Mucosa of descending colon (tissue), 3 donors: Measurements from ENCODE around the gene SMG7. TPM values are rescaled to one million over a fixed set of nuclear protein-coding genes. Genes with fewer than 3 reads are reported as not detected.

Experiments used
- ATAC-seq: fragments of 200-7000 bp; cut with Tn5 transposase; one replicate; pipeline ENCODE4 v1.9.1; 2020; ENCODE audit warnings: mild to moderate bottlenecking, moderate library complexity
- DNase-seq, 3 donors: peaks; one replicate each; pipeline ENCODE4 v3.0.0-alpha.2; 2020
- H3K36me3 ChIP-seq: fragments of 200-600 bp; one replicate; pipeline ENCODE4 v1.8.0; 2021; ENCODE audit warnings: low read depth, mild to moderate bottlenecking
- H3K4me1 ChIP-seq: fragments of 200-600 bp; one replicate; pipeline ENCODE4 v1.8.0; 2021; ENCODE audit warnings: low read depth, mild to moderate bottlenecking
- H3K4me3 ChIP-seq: fragments of 200-600 bp; one replicate; pipeline ENCODE4 v1.8.0; 2021; ENCODE audit warnings: mild to moderate bottlenecking
- H3K9me3 ChIP-seq: fragments of 200-600 bp; one replicate; pipeline ENCODE4 v1.8.0; 2021; ENCODE audit warnings: mild to moderate bottlenecking
- intact Hi-C, 2 donors: fragments of 100-400 bp; cut with DNase I in 1 of 2; cut with micrococcal nuclease in 1 of 2; formaldehyde crosslinking; loops; one replicate each; pipeline versions ENCODE4 v1.11.0 to v1.11.1; 2022; cut with DNase I, micrococcal nuclease
- total RNA-seq, 3 donors: library from RNA; stranded (reverse); fragmentation: NEBNext Ultra II Directional in 2 of 3; extraction: Animal tissue kit (Norgen Biotek cat#: 25700) in 2 of 3; gene quantifications; one replicate each; pipeline versions ENCODE4 v1.2.1 to v1.2.4, GENCODE V29; 2021 to 2023
- TF ChIP-seq, protein P1 (sequence below): fragments of 200-600 bp; IDR thresholded peaks from one replicate; pipeline ENCODE4 v1.8.0; 2022; ENCODE audit warnings: antibody characterized with exemption, mild to moderate bottlenecking
- donor health status: DM: no; HTN: no; CAD: no; lungs with moderate emphysema.
- donor health status: DM: no; HTN: no; CAD: no.
- donor health status: DM: no; HTN: yes; CAD: no.

Gene SMG7
- total RNA-seq, 3 donors from 2014 or later = 62.7 to 69.9 (median 66.4) TPM

DNA sequence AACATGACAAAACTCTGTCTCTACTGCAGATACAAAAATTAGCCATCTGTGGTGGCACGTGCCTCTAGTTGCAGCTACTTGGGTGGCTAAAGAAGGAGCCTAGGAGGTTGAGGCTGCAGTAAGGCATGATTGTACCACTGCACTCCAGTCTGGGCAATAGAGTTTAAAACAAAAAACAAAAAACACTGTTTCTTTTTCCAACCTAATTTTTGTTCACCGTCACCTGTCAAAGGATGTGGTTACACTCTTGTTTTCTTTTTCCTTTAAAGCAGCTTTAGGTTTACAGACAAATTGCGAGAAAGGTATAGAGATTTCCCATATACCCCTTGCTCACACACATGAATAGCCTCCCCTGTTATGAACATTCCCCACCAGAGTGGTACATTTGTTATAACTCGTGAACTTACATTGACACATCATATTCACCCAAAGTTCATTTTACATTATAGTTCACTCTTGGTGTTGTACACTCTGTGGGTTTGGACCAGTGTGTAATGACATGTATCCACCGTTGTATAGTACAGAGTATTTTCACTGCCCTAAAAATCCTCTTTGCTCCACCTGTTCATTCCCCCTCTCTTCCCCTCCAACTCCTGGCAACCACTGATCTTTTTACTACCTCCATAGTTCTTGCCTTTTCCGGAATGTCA lies 26.2 kb downstream of the SMG7 start:
- no peak for DNase-seq
- Histone ChIP-seq H3K36me3 (no peaks in the 10 kb centered on the region), H3K4me3 (no peak overlapping the region), H3K4me1 (peaks cover 7% of the 10 kb centered on the region), H3K9me3 (no peaks in the 10 kb centered on the region)
- intact Hi-C loops = no loop called here
- TF ChIP-seq, protein P1, sequence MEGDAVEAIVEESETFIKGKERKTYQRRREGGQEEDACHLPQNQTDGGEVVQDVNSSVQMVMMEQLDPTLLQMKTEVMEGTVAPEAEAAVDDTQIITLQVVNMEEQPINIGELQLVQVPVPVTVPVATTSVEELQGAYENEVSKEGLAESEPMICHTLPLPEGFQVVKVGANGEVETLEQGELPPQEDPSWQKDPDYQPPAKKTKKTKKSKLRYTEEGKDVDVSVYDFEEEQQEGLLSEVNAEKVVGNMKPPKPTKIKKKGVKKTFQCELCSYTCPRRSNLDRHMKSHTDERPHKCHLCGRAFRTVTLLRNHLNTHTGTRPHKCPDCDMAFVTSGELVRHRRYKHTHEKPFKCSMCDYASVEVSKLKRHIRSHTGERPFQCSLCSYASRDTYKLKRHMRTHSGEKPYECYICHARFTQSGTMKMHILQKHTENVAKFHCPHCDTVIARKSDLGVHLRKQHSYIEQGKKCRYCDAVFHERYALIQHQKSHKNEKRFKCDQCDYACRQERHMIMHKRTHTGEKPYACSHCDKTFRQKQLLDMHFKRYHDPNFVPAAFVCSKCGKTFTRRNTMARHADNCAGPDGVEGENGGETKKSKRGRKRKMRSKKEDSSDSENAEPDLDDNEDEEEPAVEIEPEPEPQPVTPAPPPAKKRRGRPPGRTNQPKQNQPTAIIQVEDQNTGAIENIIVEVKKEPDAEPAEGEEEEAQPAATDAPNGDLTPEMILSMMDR = no peak
- no peak for ATAC-seq

DNA sequence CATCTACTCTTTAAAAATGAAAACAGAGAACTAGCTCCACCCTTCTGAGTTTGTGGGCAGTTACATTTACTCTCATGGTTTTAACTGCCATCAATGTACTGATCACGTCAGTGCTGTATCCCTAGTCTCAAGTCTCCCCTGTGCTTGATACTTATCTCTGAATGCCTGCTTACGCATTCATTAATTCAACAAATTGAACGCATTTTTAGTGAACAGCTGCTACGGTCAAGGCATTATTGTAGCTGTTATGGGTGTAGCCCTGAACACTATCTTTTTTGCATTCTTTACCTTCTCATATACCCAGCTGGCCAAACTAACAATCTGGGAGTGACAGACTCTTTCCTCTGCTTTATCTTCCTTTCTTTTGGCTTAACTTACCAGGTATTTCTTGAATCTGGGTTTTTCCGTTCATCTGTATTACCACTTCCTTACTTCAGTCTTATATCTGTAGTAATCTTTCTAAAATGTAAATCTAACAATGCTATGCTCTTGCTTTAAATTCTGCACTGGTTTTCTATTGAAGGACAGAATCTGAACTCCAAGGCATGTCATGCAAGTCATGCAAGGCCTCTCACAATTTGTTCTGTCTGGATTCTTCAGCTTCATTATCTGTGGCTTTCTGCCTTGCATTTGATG lies 33.3 kb downstream of the SMG7 start:
- Histone ChIP-seq H3K9me3 (no peaks in the 10 kb centered on the region), H3K4me1 (peaks cover 7% of the 10 kb centered on the region), H3K4me3 (no peak overlapping the region), H3K36me3 (no peaks in the 10 kb centered on the region)
- TF ChIP-seq, protein P1 = no peak
- intact Hi-C loops = no loop called here
- DNase-seq (no peak), ATAC-seq (peak; percentile 34)

DNA sequence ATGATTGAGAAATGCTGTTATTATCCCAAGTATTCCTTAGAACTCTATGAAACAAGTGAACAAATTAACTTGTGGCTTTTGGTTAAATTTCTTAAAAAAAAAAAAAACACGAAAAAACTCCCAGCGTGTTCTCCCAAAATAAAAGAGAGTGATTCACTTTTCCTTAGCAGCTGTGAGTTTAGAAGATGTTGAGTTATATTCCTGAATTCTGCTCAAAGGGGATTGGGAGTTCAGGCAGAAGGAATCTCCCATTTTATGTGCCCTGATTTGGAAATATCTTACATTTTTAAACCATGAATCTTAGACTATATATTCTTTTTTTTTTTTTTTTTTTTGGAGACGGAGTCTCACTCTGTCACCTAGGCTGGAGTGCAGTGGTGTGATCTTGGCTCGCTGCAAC lies 34.3 kb downstream of the SMG7 start:
- H3K9me3 ChIP-seq = no peaks in the 10 kb centered on the region
- peaks cover 7% of the 10 kb centered on the region for H3K4me1 ChIP-seq
- TF ChIP-seq, protein P1 = no peak
- no peak for DNase-seq
- H3K36me3 ChIP-seq = no peaks in the 10 kb centered on the region
- intact Hi-C loops = no loop called here
- ATAC-seq = no peak
- no peak overlapping the region for H3K4me3 ChIP-seq

DNA sequence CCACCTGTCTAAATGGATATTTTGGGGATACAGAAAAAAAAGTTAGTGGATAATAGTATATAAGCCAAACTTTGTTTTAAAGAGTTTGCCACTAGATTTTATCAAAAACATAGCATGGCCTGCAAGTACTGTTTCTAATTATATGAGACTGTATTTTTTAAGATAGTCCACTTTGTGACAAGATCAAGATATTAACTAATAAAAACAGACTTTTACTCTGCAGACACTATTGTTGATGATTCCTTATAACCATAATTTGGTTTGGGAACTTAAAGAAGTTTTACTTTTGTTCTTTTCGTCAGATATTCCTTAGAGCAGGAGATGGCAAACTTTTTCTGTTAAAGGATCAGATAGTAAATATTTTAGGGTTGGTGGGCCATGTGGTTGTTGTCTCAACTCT lies 36.4 kb downstream of the SMG7 start:
- ATAC-seq = no peak
- no peak for DNase-seq
- TF ChIP-seq, protein P1 = no peak
- H3K4me3 ChIP-seq = no peak overlapping the region
- H3K36me3 ChIP-seq = no peaks in the 10 kb centered on the region
- no peaks in the 10 kb centered on the region for H3K9me3 ChIP-seq
- H3K4me1 ChIP-seq = no peaks in the 10 kb centered on the region
- intact Hi-C loops = no loop called here

DNA sequence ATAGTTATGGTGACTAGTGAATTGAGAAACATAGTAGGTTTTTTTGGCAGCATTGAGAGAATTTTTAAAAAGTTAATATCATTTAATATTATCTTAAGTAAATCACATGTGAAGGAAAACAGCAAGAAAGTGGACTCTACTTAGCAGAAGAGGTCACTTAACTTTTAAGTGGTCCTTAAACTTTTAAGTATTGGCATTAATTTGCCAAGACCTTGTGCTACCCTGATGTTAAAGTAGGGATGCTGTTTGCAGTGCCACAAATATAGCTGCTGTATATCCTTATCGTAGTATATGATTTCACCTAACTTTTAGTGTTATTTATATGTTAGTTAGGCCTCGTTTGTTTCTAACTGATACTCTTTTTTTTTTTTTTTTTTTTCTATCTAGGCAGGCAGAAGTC lies 40.2 kb downstream of the SMG7 start:
- intact Hi-C loops = no loop called here
- Histone ChIP-seq H3K36me3 (no peaks in the 10 kb centered on the region), H3K9me3 (no peaks in the 10 kb centered on the region), H3K4me1 (peaks cover 16% of the 10 kb centered on the region), H3K4me3 (no peak overlapping the region)
- DNase-seq (no peak), ATAC-seq (no peak)
- TF ChIP-seq, protein P1 = no peak
